HEK293 (cell line): ENCODE results near the gene PPIL6.

Experiments
- CTCF ChIA-PET: fragments of 350-600 bp; formaldehyde crosslinking; extraction: SDS; loops from one replicate; lab custom pipeline; 2021; ENCODE audit warnings: antibody characterized with exemption; lab: Yijun Ruan, JAX
- POLR2A ChIA-PET: fragments of 300-600 bp; formaldehyde crosslinking; extraction: SDS; loops from one replicate; lab custom pipeline; 2020; ENCODE audit warnings: antibody characterized with exemption, inconsistent platforms; lab: Yijun Ruan, JAX
- H3K27ac ChIP-seq: fragments of 200-500 bp; sonication (Bioruptor generic); 2 replicates; pipeline ENCODE4 v1.5.1; 2014; ENCODE audit warnings: low read depth, low read length, control low read depth, inconsistent platforms; ENCODE audit errors: extremely low read depth
- H3K36me3 ChIP-seq, 2 experiments: fragments of 200-500 bp in 1 of 2; sonication (Bioruptor generic) in 1 of 2; 1 replicate in 1 of 2; 2 replicates in 1 of 2; pipeline ENCODE4 v1.5.1; 2014 to 2017; ENCODE audit warnings: inconsistent platforms in 2 of 2, low read length in 2 of 2; ENCODE audit not compliant: control insufficient read depth in 2 of 2, insufficient read depth in 1 of 2
- H3K4me1 ChIP-seq: fragments of 200-500 bp; sonication (Bioruptor generic); 2 replicates; pipeline ENCODE4 v1.5.1; 2014; ENCODE audit warnings: mild to moderate bottlenecking, low read length, inconsistent platforms; ENCODE audit not compliant: control insufficient read depth, insufficient read depth
- H3K4me3 ChIP-seq: 2 replicates; pipeline ENCODE4 v1.5.1; 2011; ENCODE audit warnings: low read depth, mild to moderate bottlenecking, control low read depth, low read length, moderate library complexity
- H3K9me3 ChIP-seq: fragments of 200-500 bp; sonication (Bioruptor generic); 2 replicates; pipeline ENCODE4 v1.5.1; 2014; ENCODE audit warnings: low read depth, low read length, inconsistent platforms; ENCODE audit not compliant: control insufficient read depth, insufficient read depth
- ELK4 ChIP-seq: IDR thresholded peaks from 2 replicates; pipeline ENCODE4 v1.6.1; 2011; ENCODE audit warnings: mild to moderate bottlenecking, low read depth, low read length, borderline replicate concordance
- HOXA7 ChIP-seq: sonication (generic); formaldehyde crosslinking; IDR thresholded peaks from 2 replicates; pipeline ENCODE4 v1.8.1; 2022; ENCODE audit warnings: missing genetic modification reagents, borderline replicate concordance
- OSR2 ChIP-seq: fragments of 450-650 bp; formaldehyde crosslinking; IDR thresholded peaks from 2 replicates; pipeline ENCODE4 v1.5.1; 2016; ENCODE audit warnings: missing biosample characterization, missing genetic modification characterization
- PRDM4 ChIP-seq: fragments of 450-650 bp; formaldehyde crosslinking; IDR thresholded peaks from 2 replicates; pipeline ENCODE4 v1.5.1; 2017; ENCODE audit warnings: missing biosample characterization, missing genetic modification characterization
- SCRT2 ChIP-seq: fragments of 450-650 bp; formaldehyde crosslinking; IDR thresholded peaks from 2 replicates; pipeline ENCODE4 v1.5.1; 2016; ENCODE audit warnings: missing biosample characterization, missing genetic modification characterization
- TRIM28 ChIP-seq: IDR thresholded peaks from 2 replicates; pipeline ENCODE4 v1.6.1; 2011; ENCODE audit warnings: low read length, control low read depth, borderline replicate concordance
- YY1 ChIP-seq: fragments of 450-650 bp; formaldehyde crosslinking; IDR thresholded peaks from 2 replicates; pipeline ENCODE4 v1.5.1; 2018; ENCODE audit warnings: missing biosample characterization, missing genetic modification characterization
- ZBTB17 ChIP-seq: fragments of 450-650 bp; formaldehyde crosslinking; IDR thresholded peaks from 2 replicates; pipeline ENCODE4 v1.5.1; 2016; ENCODE audit warnings: missing biosample characterization, missing genetic modification characterization
- ZFHX2 ChIP-seq: fragments of 450-650 bp; formaldehyde crosslinking; conservative IDR thresholded peaks from 2 replicates; pipeline ENCODE4 v1.5.1; 2016; ENCODE audit warnings: missing biosample characterization, missing genetic modification characterization
- ZFP3 ChIP-seq: fragments of 450-650 bp; formaldehyde crosslinking; IDR thresholded peaks from 2 replicates; pipeline ENCODE4 v1.5.1; 2016; ENCODE audit warnings: low read depth, missing biosample characterization, missing genetic modification characterization
- ZNF114 ChIP-seq: fragments of 450-650 bp; formaldehyde crosslinking; IDR thresholded peaks from 2 replicates; pipeline ENCODE4 v1.5.0; 2017; ENCODE audit warnings: missing biosample characterization, missing genetic modification characterization
- ZNF121 ChIP-seq: fragments of 450-650 bp; formaldehyde crosslinking; IDR thresholded peaks from 2 replicates; pipeline ENCODE4 v1.5.1; 2016; ENCODE audit warnings: missing biosample characterization, missing genetic modification characterization
- ZNF132 ChIP-seq: fragments of 450-650 bp; formaldehyde crosslinking; IDR thresholded peaks from 2 replicates; pipeline ENCODE4 v1.5.1; 2017; ENCODE audit warnings: missing biosample characterization, missing genetic modification characterization, borderline replicate concordance
- ZNF140 ChIP-seq: fragments of 450-650 bp; formaldehyde crosslinking; IDR thresholded peaks from 2 replicates; pipeline ENCODE4 v1.5.1; 2016; ENCODE audit warnings: missing biosample characterization, missing genetic modification characterization
- ZNF221 ChIP-seq: fragments of 450-650 bp; formaldehyde crosslinking; IDR thresholded peaks from 2 replicates; pipeline ENCODE4 v1.5.1; 2017; ENCODE audit warnings: missing biosample characterization, missing genetic modification characterization, borderline replicate concordance
- ZNF366 ChIP-seq: fragments of 450-650 bp; formaldehyde crosslinking; conservative IDR thresholded peaks from 2 replicates; pipeline ENCODE4 v1.5.1; 2016; ENCODE audit warnings: missing biosample characterization, missing genetic modification characterization
- ZNF394 ChIP-seq: fragments of 450-650 bp; formaldehyde crosslinking; IDR thresholded peaks from 2 replicates; pipeline ENCODE4 v1.5.1; 2016; ENCODE audit warnings: missing biosample characterization, missing genetic modification characterization, mild to moderate bottlenecking, moderate library complexity, borderline replicate concordance
- ZNF449 ChIP-seq: fragments of 450-650 bp; formaldehyde crosslinking; IDR thresholded peaks from 2 replicates; pipeline ENCODE4 v1.5.1; 2017; ENCODE audit warnings: missing biosample characterization, mild to moderate bottlenecking, missing genetic modification characterization, moderate library complexity
- ZNF529 ChIP-seq: fragments of 450-650 bp; formaldehyde crosslinking; IDR thresholded peaks from 2 replicates; pipeline ENCODE4 v1.5.1; 2017; ENCODE audit warnings: missing genetic modification characterization, missing biosample characterization; ENCODE audit not compliant: insufficient replicate concordance
- ZNF571 ChIP-seq: fragments of 450-650 bp; formaldehyde crosslinking; IDR thresholded peaks from 2 replicates; pipeline ENCODE4 v1.5.0; 2017; ENCODE audit warnings: missing biosample characterization, missing genetic modification characterization
- ZNF596 ChIP-seq: fragments of 450-650 bp; IDR thresholded peaks from 2 replicates; pipeline ENCODE4 v1.5.0; 2018; ENCODE audit warnings: missing biosample characterization, mild to moderate bottlenecking, missing genetic modification characterization, moderate library complexity
- ZNF600 ChIP-seq: fragments of 450-650 bp; formaldehyde crosslinking; IDR thresholded peaks from 2 replicates; pipeline ENCODE4 v1.5.1; 2016; ENCODE audit warnings: missing biosample characterization, missing genetic modification characterization
- ZNF624 ChIP-seq: fragments of 450-650 bp; formaldehyde crosslinking; IDR thresholded peaks from 2 replicates; pipeline ENCODE4 v1.5.1; 2017; ENCODE audit warnings: missing biosample characterization, missing genetic modification characterization
- ZNF677 ChIP-seq: fragments of 450-650 bp; IDR thresholded peaks from 2 replicates; pipeline ENCODE4 v1.5.0; 2018; ENCODE audit warnings: missing biosample characterization, mild to moderate bottlenecking, missing genetic modification characterization, moderate library complexity
- ZNF776 ChIP-seq: fragments of 450-650 bp; formaldehyde crosslinking; IDR thresholded peaks from 2 replicates; pipeline ENCODE4 v1.5.0; 2017; ENCODE audit warnings: missing biosample characterization, missing genetic modification characterization, borderline replicate concordance

Gene PPIL6

GRCh38 chr6:109477184-109477583 is 36.8 kb upstream of the PPIL6 start:
- Histone ChIP-seq H3K27ac (no peak overlapping the region), H3K36me3 (peaks cover 27 to 90% of the 10 kb centered on the region in 2 experiments; a peak in 2 of 3 replicates), H3K4me3 (no peak overlapping the region), H3K9me3 (no peaks in the 10 kb centered on the region), H3K4me1 (0 out of 2 replicates have a peak, but pooled peaks cover 3% of the 10 kb centered on the region)
- TF ChIP-seq PRDM4 (tag by site-specific recombination) (0 out of 2 replicates have a peak, but pooled peaks have one; percentile 25), ZFHX2 (tag by site-specific recombination) (no peak), ZNF776 (tag by site-specific recombination) (no peak), ZNF596 (tag by site-specific recombination) (no peak), ZNF121 (tag by site-specific recombination) (peak; percentile 86), ZNF624 (no peak), ZNF394 (tag by site-specific recombination) (no peak), ZNF571 (tag by site-specific recombination) (no peak)
- CTCF ChIA-PET = interaction anchor here (0.9 kb wide), 1 partner anchor 35 kb away, joined by 3 read pairs; no protein-coding TSS in a partner anchor
- POLR2A ChIA-PET = no interaction called here

- H3K4me3 ChIP-seq = no peak overlapping the region
- 0 out of 2 replicates have a peak, but pooled peaks cover 3% of the 10 kb centered on the region for H3K4me1 ChIP-seq
- no peak overlapping the region for H3K27ac ChIP-seq
- TF ChIP-seq ZNF132 (tag by site-specific recombination) = no peak
- no peak for TF ChIP-seq ZNF624
- no peak for TF ChIP-seq ZNF529 (tag by site-specific recombination)
- TF ChIP-seq SCRT2 (tag by site-specific recombination) = peak; percentile 60; the same call in 1 of the 2 replicates
- no peak for TF ChIP-seq ZNF114 (tag by site-specific recombination)
- ChIA-PET CTCF (interaction anchor here (0.5 to 0.7 kb wide), 3 partner anchors 23 to 394 kb away, joined by 3 read pairs; no protein-coding TSS in a partner anchor), POLR2A (no interaction called here)
- H3K9me3 ChIP-seq = no peaks in the 10 kb centered on the region
- peaks cover 30 to 92% of the 10 kb centered on the region in 2 experiments for H3K36me3 ChIP-seq
These were observed 35.2 kb upstream of the PPIL6 start for GRCh38 chr6:109475625-109476024.

GRCh38 chr6:109474995-109475394 is 34.6 kb upstream of the PPIL6 start:
- no peaks in the 10 kb centered on the region for H3K9me3 ChIP-seq
- ChIA-PET CTCF (no interaction called here), POLR2A (no interaction called here)
- TF ChIP-seq ELK4 = no peak
- TF ChIP-seq ZNF140 (tag by site-specific recombination) = no peak
- H3K36me3 ChIP-seq = peaks cover 30 to 92% of the 10 kb centered on the region in 2 experiments
- no peak overlapping the region for H3K27ac ChIP-seq
- H3K4me1 ChIP-seq = 0 out of 2 replicates have a peak, but pooled peaks cover 3% of the 10 kb centered on the region
- no peak overlapping the region for H3K4me3 ChIP-seq

GRCh38 chr6:109473120-109473519 is 32.7 kb upstream of the PPIL6 start:
- no peaks in the 10 kb centered on the region for H3K9me3 ChIP-seq
- H3K27ac ChIP-seq = no peak overlapping the region
- H3K4me3 ChIP-seq = no peak overlapping the region
- peaks cover 30 to 97% of the 10 kb centered on the region in 2 experiments for H3K36me3 ChIP-seq
- POLR2A ChIA-PET = interaction anchor here (1.3 kb wide), 1 partner anchor 9 kb away, joined by 3 read pairs; no protein-coding TSS in a partner anchor
- CTCF ChIA-PET = interaction anchor here (0.8 to 1.4 kb wide), 2 partner anchors 8 to 567 kb away, joined by 3 to 4 read pairs; no protein-coding TSS in a partner anchor
- no peaks in the 10 kb centered on the region for H3K4me1 ChIP-seq
- no peak for TF ChIP-seq ZBTB17 (tag by site-specific recombination)
- no peak for TF ChIP-seq HOXA7 (CRISPR knock-in tag)
- TF ChIP-seq ZNF221 (tag by site-specific recombination) = no peak
- TF ChIP-seq ZNF677 = no peak
- no peak for TF ChIP-seq ZFP3
- TF ChIP-seq OSR2 (tag by site-specific recombination) = no peak
- TF ChIP-seq ZNF366 (tag by site-specific recombination) = no peak
- TF ChIP-seq TRIM28 = no peak
- no peak for TF ChIP-seq YY1 (tag by site-specific recombination)
- TF ChIP-seq ZNF449 (tag by site-specific recombination) = no peak
- TF ChIP-seq ZNF600 (tag by site-specific recombination) = no peak
